Thyroid gland (tissue), 4 donors: Measurements from ENCODE around the gene FOXF1.

Experiments
- CTCF ChIP-seq, 6 experiments: fragments of 200-600 bp in 3 of 6; fragments of 450-650 bp in 3 of 6; sonication (generic) in 3 of 6; IDR thresholded peaks; one replicate each; pipeline ENCODE4 v1.5.1; 2016 to 2019; ENCODE audit warnings: antibody characterized with exemption in 6 of 6, mild to moderate bottlenecking in 2 of 6, inconsistent platforms in 1 of 6, moderate library complexity in 1 of 6
- POLR2A ChIP-seq, 2 donors: fragments of 450-650 bp; IDR thresholded peaks; one replicate each; pipeline ENCODE4 v1.6.1; 2017; ENCODE audit warnings: antibody characterized with exemption in 2 of 2, mild to moderate bottlenecking in 2 of 2, moderate library complexity in 1 of 2

GRCh38 chr16:86547286-86547685, 37.0 kb downstream of the FOXF1 start:
- no peak for TF ChIP-seq CTCF (IDR thresholded peaks at IDR 0.05)
- no peak for TF ChIP-seq POLR2A (IDR thresholded peaks at IDR 0.05)
